ENCODE data around the gene PPP3CA. TPM values are rescaled to one million over a fixed set of nuclear protein-coding genes. Genes with fewer than 3 reads are reported as not detected.

The PPP3CA gene
- 10 to 100 TPM; 36.0 to 48.4 (median 47.3) TPM for polyA plus RNA-seq (ENCODE audit: insufficient read length in 3 of 3)
- long read RNA-seq, donor 1, partial matches to known transcripts = 70 of 72 reads
- long read RNA-seq, donor 1, other reads (novel, unspliced or antisense) = 0 of 72 reads
- long read RNA-seq, donor 2, partial matches to known transcripts = 0 of 3 reads
- long read RNA-seq, donor 2, other reads (novel, unspliced or antisense) = 0 of 3 reads
- long read RNA-seq, donor 3, transcript PPP3CA-202 (13 exons, 3,604 nt) = major isoform, 5 of 5 reads
- long read RNA-seq, donor 3, partial matches to known transcripts = 0 of 5 reads
- long read RNA-seq, donor 3, other reads (novel, unspliced or antisense) = 0 of 5 reads
- long read RNA-seq, donor 4, partial matches to known transcripts = 0 of 4 reads
- long read RNA-seq, donor 4, other reads (novel, unspliced or antisense) = 0 of 4 reads
- long read RNA-seq, donor 5 = 0 reads
- long read RNA-seq, donor 6, partial matches to known transcripts = 0 of 2 reads
- long read RNA-seq, donor 6, other reads (novel, unspliced or antisense) = 0 of 2 reads
- long read RNA-seq, donor 7, transcript PPP3CA-202 (13 exons, 3,604 nt) = major isoform, 6 of 117 reads
- long read RNA-seq, donor 7, partial matches to known transcripts = 111 of 117 reads
- long read RNA-seq, donor 7, other reads (novel, unspliced or antisense) = 0 of 117 reads
- long read RNA-seq, donor 8 = 0 reads
- long read RNA-seq, donor 9, partial matches to known transcripts = 53 of 55 reads
- long read RNA-seq, donor 9, other reads (novel, unspliced or antisense) = 0 of 55 reads
- long read RNA-seq, donor 10, transcript PPP3CA-202 (13 exons, 3,604 nt) = major isoform, 5 of 5 reads
- long read RNA-seq, donor 10, partial matches to known transcripts = 0 of 5 reads
- long read RNA-seq, donor 10, other reads (novel, unspliced or antisense) = 0 of 5 reads
- long read RNA-seq, donor 11, transcript PPP3CA-202 (13 exons, 3,604 nt) = major isoform, 6 of 73 reads
- long read RNA-seq, donor 11, partial matches to known transcripts = 67 of 73 reads
- long read RNA-seq, donor 11, other reads (novel, unspliced or antisense) = 0 of 73 reads
- long read RNA-seq, donor 12, partial matches to known transcripts = 0 of 2 reads
- long read RNA-seq, donor 12, other reads (novel, unspliced or antisense) = 0 of 2 reads
- long read RNA-seq, donor 13 = 0 reads
- long read RNA-seq, donor 14, partial matches to known transcripts = 6 of 22 reads
- long read RNA-seq, donor 14, other reads (novel, unspliced or antisense) = 14 of 22 reads
- long read RNA-seq, donor 15, partial matches to known transcripts = 0 of 4 reads
- long read RNA-seq, donor 15, other reads (novel, unspliced or antisense) = 0 of 4 reads
- long read RNA-seq, donor 16, transcript PPP3CA-202 (13 exons, 3,604 nt) = major isoform, 11 of 11 reads
- long read RNA-seq, donor 16, partial matches to known transcripts = 0 of 11 reads
- long read RNA-seq, donor 16, other reads (novel, unspliced or antisense) = 0 of 11 reads

DNA sequence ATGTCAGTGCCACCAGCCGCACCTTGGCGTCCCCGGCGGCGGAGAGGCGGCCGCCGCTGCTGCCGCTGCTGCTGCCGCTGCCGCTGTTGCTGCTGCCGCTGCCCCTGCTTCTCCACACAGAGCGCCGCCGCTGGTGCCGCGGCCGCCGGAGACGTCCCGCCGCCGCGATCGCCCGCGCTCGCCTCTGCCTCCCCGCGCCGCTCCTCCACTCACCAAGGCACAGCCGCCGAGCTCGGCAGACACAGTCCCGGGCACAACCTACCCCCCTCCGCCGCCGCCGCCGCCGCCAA lies at the start of gene PPP3CA:
Gene PPP3CA, minus strand, starts transcription at position 260 of the 290 bp plus-strand sequence.
- DNase-seq (ENCODE audit: extremely low read depth in 1 of 11, low read depth in 9 of 11, low spot score in 4 of 11) = peak in 1 of 11 donors; percentile 15

DNA sequence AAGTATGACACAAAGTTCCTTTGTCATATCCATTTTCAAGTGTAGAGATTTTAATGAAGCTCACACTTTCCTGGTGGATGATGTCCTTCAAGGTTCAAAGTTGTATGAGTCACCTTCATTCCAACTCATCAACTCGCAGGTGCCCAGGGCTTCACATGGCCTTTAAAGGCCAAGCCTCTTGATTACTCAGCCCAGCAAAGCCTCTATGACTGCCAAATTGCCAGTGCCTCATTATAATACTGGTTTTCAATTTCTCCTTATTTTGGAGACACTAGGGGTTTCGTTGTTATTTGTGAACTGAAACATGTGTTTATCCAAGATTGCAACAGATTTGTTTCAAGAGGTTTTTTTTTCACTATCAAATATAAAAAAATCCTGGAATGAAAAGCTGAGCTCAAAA lies 45.9 kb upstream of the PPP3CA start:
- no peak for DNase-seq (ENCODE audit: extremely low read depth in 1 of 11, low read depth in 9 of 11, low spot score in 4 of 11)

DNA sequence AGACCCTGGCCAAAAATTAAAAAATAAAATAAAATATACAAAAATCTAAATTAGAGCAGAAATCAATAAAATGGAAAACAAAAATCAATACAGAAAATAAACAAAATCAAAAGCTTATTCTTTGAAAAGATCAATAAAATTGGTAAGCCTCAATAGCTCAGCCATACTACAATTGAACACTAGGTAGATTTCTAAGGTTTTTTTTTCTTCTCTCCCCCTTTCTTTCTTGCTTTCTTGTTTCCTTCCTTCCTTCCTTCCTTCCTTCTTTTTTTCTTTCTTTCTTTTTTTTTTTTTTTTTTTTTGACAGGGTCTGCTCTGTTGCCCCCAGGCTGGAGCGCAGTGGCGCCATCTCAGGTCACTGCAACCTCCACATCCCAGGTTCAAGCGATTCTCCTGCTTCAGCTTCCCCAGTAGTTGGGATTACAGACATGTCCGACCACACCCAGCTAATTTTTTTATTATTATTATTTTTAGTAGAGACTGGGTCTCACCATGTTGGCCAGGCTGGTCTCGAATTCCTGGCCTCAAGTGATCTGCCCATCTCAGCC lies 23.4 kb upstream of the PPP3CA start:
- no peak for DNase-seq (ENCODE audit: extremely low read depth in 1 of 11, low read depth in 9 of 11, low spot score in 4 of 11)

DNA sequence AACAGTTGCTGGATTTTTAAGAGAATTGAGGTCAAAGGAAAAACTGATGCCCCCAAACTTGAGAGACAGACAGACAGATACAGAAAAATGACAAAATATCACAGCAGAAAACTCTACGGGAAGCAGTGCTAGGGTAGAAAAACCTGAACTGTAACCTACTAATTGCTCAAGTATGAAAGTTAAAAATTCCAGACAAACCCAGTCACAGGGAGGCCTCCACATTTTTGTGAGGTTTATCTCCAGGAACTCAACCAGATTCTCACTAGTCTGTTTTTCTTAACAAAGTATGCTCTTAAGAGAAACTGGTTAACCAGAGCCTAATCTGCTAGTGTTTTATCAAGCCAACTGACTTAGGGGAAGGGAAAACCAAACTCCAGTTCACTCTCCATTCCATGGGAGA lies 19.9 kb upstream of the PPP3CA start:
- DNase-seq (ENCODE audit: extremely low read depth in 1 of 11, low read depth in 9 of 11, low spot score in 4 of 11) = no peak

DNA sequence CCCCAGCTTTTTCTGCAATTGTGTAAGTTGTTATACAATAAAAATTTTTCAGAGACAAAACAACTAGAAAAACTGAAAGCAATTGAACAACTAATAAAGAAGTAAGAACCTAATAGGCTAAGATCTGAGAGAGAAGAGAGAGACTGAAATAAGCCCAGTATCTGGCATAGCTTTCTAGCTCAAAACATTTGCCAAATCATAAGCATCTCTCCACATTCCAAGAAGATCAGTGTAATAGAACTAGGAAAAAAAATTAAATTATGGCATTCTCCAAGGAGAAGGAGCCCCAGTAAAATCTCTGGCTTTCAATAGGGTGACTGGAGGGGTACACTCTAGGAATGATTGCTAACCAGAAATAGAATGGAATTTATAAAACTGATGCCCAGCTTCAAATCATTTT lies 19.0 kb upstream of the PPP3CA start:
- no peak for DNase-seq (ENCODE audit: extremely low read depth in 1 of 11, low read depth in 9 of 11, low spot score in 4 of 11)

DNA sequence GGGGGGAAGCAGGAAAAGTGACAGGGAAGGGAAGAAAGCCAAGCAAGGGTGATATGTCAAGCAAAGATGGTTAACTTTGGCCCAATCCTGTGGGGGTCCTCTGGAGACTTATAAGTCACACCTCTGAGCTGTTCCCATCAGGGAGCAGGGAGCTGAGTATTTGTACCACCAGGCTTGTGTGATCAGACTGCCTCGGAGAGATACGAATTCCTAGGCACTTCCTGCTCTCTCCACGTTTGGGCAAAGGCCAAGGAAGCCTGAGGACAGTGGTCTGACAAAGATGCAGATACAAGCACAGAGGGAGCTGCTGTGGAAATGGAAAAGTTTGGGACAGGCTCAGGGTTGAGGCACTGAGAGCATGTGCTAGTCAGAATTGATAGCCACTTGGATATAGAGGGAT lies 10.4 kb upstream of the PPP3CA start:
- DNase-seq (ENCODE audit: extremely low read depth in 1 of 11, low read depth in 9 of 11, low spot score in 4 of 11) = no peak

DNA sequence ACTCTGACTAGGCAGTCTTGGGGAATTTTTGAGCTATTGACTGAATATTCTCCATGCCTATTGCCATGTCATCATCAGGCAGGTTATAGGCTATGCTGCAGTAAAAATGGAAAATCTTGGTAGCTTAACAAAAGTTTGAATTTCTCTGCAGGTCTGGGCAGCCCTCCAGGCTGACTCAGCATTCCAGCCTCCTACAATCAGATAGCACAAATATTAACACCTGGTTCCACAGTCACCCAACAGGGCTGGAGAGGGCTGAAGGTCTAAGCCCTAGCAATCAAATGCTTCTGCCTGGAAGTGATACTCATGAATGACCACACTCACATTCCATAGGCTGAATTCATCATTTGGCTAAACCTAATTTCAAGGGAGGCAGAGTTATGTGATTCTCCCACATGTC lies 9.6 kb upstream of the PPP3CA start:
- peak in 2 of 11 donors; percentile 7 to 11 for DNase-seq (ENCODE audit: extremely low read depth in 1 of 11, low read depth in 9 of 11, low spot score in 4 of 11)

DNA sequence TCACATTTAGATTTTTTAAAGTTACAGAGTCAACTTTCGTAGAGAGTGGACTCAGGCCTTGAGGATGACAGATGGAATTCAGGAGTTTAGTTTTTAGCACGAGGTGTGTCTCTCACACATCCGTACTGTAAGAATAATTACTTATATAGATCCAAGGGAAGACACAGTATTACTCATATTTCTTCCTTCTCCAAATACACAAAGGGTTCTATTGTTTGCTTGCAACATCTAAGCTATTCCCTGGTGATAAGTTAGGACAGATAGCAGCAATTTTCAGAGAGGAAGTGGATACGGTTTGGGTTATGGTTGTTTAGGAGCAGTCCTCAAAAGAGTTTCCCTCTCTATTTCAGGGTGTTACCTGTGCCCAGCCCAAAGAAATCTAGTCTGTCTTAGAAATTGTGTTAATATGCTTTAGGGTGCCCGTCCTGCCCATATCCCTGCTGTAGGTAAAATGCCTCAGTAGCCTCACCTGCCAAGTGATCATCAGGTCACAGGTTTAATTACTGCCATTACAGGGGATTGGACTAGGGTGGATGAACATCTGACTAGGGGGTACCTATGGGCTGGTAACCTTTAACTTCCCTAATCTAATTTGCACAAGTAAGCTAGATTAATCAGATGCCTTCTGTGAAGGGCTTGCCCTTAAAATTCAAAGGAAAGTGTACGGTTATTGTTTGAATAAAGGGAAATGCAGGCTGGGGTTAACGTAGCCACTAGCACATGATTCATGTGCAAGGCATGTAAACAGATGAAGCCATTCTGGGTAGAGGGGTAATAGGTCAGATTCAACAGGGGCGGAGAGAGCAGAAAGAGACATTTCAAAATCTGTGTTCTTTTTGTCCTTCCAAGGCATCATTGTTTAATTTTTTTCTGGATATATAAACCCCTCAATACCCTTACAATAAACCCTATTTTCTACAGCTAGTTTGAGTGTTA lies 8.7 kb upstream of the PPP3CA start:
- DNase-seq (ENCODE audit: extremely low read depth in 1 of 11, low read depth in 9 of 11, low spot score in 4 of 11) = no peak

DNA sequence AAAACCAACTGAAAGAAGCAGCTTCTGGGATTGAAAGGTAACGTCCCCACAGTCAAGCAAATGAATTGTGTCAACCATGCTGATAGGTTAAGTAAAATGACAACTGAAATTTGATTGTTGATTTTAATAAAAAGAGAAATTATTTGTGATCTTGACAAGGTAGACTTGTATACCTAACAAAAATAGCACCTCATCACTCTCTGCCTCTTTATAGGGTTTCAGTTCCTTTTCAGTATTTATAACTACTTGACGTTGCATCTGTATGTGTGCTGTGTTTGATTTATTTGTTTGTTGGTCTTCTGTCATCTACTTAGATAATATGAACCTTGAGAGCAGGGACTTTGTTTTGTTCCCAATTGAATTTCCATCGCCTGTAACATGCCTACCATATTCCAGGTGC lies 7.9 kb upstream of the PPP3CA start:
- DNase-seq (ENCODE audit: extremely low read depth in 1 of 11, low read depth in 9 of 11, low spot score in 4 of 11) = no peak

DNA sequence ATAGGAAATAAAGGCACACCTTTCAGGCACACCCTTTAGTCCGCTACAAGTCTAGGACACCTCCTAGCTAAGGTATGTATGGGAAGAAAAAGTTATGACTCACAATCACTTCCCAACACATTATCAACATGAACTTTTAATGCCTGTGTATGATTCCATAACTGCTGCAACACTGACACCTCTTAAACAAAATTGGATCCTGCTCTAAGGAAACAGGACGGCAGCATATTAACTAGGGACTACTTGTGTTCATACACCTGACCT lies 2.4 kb upstream of the PPP3CA start:
- DNase-seq (ENCODE audit: extremely low read depth in 1 of 11, low read depth in 9 of 11, low spot score in 4 of 11) = no peak

DNA sequence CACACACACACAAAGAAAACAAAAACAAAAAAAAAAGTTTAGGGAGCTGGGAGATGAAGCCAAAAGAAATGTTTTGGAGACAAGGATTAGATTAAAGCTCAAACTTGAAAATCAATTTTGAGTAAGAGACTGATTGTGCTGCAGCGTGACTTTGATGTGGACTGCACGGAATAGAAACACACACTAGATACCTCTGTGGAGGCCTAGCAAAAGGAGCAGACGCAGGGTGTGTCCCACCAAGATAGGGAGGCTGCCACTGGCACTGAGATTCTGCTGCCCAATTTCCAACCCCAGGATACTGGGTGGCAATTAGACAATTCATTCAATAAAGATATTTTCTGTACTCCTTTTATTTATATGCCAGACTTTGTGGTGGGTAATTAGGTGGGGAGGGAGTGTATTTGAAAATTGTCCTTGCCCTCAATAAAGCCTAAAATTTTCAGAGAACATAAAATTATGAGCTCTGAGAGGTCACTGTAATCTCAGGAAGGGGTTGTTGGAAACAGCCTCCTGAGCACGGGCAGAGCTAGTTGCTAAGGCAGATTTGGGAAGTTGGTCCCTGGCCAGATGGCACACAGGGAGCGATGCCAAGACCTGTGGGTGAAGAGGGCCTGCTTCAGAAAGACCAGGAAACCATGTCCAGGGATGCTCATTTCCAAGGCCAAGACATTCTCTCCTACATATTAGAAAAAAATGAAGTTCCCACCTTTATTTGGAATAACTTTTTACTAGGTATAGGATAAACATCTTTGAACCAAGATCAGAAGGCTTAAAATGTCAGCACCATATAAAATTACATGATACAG lies 1.9 kb upstream of the PPP3CA start:
- no peak for DNase-seq (ENCODE audit: extremely low read depth in 1 of 11, low read depth in 9 of 11, low spot score in 4 of 11)

DNA sequence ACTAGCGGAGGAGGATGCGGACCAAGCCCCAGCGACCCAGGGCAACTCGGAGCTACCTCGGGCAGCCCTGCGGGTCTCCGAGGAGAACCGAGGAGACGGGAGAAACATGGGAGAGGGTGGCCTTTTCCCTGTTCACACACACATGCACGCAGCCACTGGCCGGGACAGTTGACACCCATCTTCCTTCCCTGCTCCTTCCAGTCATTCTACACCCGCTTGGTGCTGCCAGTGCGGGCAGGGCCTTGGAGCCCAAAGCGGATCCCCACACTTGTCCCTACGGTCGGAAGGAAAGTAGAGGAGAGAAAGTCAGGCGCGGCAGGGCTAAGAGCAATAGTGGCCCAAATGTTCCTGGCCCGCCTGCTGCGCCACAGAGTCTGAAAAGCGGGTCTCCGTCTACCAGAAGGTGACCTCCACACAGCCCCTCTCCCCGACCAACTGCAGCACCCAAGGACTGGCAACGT lies 1.1 kb upstream of the PPP3CA start:
- DNase-seq (ENCODE audit: extremely low read depth in 1 of 11, low read depth in 9 of 11, low spot score in 4 of 11) = peak in 2 of 11 donors; percentile 4 to 19

DNA sequence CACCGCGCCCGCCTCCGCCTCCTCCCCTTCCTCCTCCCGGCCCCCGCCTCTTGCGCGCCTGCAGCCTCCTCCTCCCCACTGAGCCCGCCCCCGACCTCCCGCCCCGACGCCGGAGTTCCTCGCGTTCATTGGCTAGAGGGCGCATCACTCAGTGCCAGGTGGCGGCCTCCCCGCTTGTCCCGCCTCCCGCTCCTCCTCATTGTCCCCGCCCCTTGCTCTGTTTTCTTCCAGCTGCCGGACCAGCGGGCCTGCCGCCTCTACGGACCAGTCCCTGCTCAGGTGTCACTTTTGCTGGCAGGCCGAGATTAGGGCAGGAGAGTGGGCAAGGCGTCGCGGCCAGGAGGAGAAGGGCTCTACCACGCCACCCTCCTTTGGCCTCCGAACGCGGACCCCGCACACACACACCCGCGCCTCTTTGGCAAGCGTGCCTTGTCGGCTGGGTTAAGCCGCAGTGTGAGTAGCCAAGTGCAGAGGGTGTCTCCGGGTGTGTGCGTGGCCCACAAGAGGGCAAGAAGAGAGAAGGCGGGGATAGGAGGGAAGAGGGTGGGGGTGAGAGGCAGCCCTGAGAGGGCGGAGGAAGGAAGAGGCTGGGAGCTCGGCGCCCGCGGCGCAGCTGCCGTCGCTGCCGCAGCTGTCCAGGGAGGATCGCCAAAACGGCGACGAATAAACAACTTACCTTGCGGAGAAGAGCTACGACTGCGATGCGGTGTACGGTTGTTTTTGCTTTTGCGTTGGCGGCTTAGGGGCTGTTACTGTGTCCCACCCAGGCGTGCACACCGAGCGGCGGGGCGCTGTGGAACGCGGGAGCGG lies 436 bp upstream of the PPP3CA start:
- DNase-seq (ENCODE audit: extremely low read depth in 1 of 11, low read depth in 9 of 11, low spot score in 4 of 11) = peak; percentile 87 to 96 (median 96)

DNA sequence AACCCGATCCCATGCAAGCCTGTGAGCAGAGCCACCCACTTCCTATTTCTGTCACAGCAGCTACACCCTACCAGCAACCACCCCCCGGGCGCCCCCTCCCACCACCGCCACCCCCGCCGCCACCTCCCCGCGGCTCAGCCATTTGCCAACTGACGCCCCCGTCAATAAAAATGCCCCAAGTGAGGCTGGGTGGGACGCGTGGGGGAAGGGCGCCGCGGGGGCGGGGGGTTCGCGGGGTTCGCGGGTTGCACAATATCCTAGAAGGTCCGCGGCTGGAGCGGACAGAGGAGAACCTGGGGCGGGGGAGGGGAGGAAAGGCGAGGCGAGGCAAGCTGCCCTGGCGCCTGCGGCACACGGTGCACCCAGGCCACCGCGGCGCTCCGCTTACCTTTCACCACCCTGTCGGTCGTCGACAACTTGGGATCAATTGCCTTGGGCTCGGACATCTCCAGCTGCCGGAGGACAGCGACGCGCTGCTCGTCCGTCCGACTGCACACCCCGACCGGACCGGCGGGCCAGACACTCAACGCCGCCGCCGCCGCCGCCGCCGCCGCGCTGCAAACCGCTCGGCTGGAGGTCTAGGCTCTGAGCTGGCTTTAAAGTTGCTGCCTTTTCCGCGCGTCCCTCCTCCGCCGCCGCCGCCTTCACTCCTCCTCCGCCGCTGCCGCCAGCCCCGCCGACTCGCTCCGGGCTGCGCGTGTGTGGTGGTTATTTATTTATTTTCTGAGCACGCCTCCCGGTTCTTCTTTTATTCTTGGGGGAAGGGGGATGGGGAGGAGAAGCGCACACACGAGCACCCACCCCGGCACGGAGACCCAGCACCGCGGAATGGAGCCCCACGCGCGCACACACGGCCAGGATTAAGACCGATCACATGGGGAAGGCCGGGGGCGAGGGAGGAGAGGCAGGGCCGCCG lies 717 bp downstream of the PPP3CA start:
- peak in 8 of 11 donors; percentile 41 to 66 (median 58) for DNase-seq (ENCODE audit: extremely low read depth in 1 of 11, low read depth in 9 of 11, low spot score in 4 of 11)

DNA sequence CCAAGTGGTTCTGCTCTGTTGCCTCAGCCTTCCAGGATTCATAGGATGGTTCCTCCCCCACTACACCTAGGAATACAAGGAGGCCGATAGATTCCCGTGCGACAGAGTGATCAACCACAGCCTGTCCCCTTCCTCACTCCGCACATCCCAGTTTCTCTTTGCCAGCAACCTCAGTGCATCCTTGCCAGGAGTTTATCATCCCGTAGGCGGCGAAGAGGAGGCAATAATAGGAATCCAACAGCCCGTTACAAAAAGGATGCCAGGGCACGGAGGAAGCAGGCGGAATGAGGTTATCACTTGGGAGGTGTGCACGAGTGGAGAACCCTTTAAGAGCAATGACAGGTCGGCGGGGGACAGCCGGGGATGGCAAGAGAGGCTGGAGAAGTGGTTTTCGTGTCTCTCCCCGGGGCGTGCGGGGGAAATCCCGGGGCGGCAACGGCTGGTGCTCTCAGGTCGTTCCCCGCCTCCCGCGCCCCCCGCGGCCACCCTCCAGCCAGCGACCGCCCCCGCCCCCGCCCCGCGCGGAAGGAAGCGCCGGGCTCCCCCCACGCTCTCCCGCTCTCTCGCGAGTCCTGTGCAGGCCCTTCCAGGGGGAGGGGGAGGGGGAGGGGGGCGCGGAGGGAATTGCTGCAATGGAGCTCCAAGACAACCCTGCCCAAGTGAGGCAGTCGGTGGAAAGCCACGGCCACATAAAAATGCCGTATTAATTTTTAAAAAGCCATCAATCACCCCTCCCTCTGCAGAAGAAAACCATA lies 1.6 kb downstream of the PPP3CA start:
- DNase-seq (ENCODE audit: extremely low read depth in 1 of 11, low read depth in 9 of 11, low spot score in 4 of 11) = peak in 8 of 11 donors; percentile 21 to 63 (median 51)
